ENCODE results near the gene SUSD3. TPM values are rescaled to one million over a fixed set of nuclear protein-coding genes. Genes with fewer than 3 reads are reported as not detected.
"Not testable (repeated sequence)": the region's sequence is repeated elsewhere in the genome, so short reads cannot be mapped to it uniquely, and the experiment has no call there.

The SUSD3 gene
- polyA plus RNA-seq (2013, experiment 1 of 2) = 2.0 TPM
- 2.7 TPM for polyA plus RNA-seq (2013, experiment 2 of 2)

- Histone ChIP-seq H3K4me3 (ENCODE audit: extremely low read depth, insufficient read depth, low read length, poor library complexity, severe bottlenecking) (peak within 1 kb of the TSS; percentile 31), H3K27ac (ENCODE audit: low read depth, low read length, severe bottlenecking) (no peak within 1 kb of the TSS), H3K36me3 (ENCODE audit: control insufficient read depth, insufficient read depth, low read length) (no peaks in the 10 kb centered on the region), H3K4me1 (ENCODE audit: control insufficient read depth, insufficient read depth, low read length, poor library complexity, severe bottlenecking) (peaks cover under 1% of the 10 kb centered on the region), H3K9me3 (ENCODE audit: control insufficient read depth, low read length) (no peaks in the 10 kb centered on the region)
- WGBS, 2 experiments (ENCODE audit: insufficient coverage in 2 of 2) = 3 to 5% methylated on average over 34 to 44 of the region's 55 CpGs
These were observed at the start of gene SUSD3 for GRCh38 chr9:93058355-93059010. SUSD3 (plus strand) TSS chr9:93058701; CDS start chr9:93058743, 42 bp downstream.

- no peak overlapping the region for H3K4me3 ChIP-seq (ENCODE audit: extremely low read depth, insufficient read depth, low read length, poor library complexity, severe bottlenecking)
- WGBS, 2 experiments (ENCODE audit: insufficient coverage in 2 of 2) = 87 to 88% methylated on average over 20 to 21 of the region's 21 CpGs
- no peaks in the 10 kb centered on the region for H3K9me3 ChIP-seq (ENCODE audit: control insufficient read depth, low read length)
- no peaks in the 10 kb centered on the region for H3K36me3 ChIP-seq (ENCODE audit: control insufficient read depth, insufficient read depth, low read length)
- no peaks in the 10 kb centered on the region for H3K4me1 ChIP-seq (ENCODE audit: control insufficient read depth, insufficient read depth, low read length, poor library complexity, severe bottlenecking)
- H3K27ac ChIP-seq (ENCODE audit: low read depth, low read length, severe bottlenecking) = no peak overlapping the region
These were observed 49.0 kb upstream of the SUSD3 start for GRCh38 chr9:93009337-93010015.

GRCh38 chr9:93010056-93010455 lies 48.4 kb upstream of the SUSD3 start:
- Histone ChIP-seq H3K36me3 (ENCODE audit: control insufficient read depth, insufficient read depth, low read length) (no peaks in the 10 kb centered on the region), H3K27ac (ENCODE audit: low read depth, low read length, severe bottlenecking) (no peak overlapping the region), H3K4me3 (ENCODE audit: extremely low read depth, insufficient read depth, low read length, poor library complexity, severe bottlenecking) (no peak overlapping the region), H3K4me1 (ENCODE audit: control insufficient read depth, insufficient read depth, low read length, poor library complexity, severe bottlenecking) (no peaks in the 10 kb centered on the region), H3K9me3 (ENCODE audit: control insufficient read depth, low read length) (no peaks in the 10 kb centered on the region)
- WGBS, 2 experiments (ENCODE audit: insufficient coverage in 2 of 2) = 81 to 92% methylated on average over 12 to 13 of the region's 13 CpGs

GRCh38 chr9:93010704-93011103 lies 47.8 kb upstream of the SUSD3 start:
- H3K4me1 ChIP-seq (ENCODE audit: control insufficient read depth, insufficient read depth, low read length, poor library complexity, severe bottlenecking) = no peaks in the 10 kb centered on the region
- H3K36me3 ChIP-seq (ENCODE audit: control insufficient read depth, insufficient read depth, low read length) = no peaks in the 10 kb centered on the region
- 79 to 92% methylated on average over 2 of the region's 4 CpGs for WGBS, 2 experiments (ENCODE audit: insufficient coverage in 2 of 2)
- no peak overlapping the region for H3K4me3 ChIP-seq (ENCODE audit: extremely low read depth, insufficient read depth, low read length, poor library complexity, severe bottlenecking)
- H3K27ac ChIP-seq (ENCODE audit: low read depth, low read length, severe bottlenecking) = no peak overlapping the region
- H3K9me3 ChIP-seq (ENCODE audit: control insufficient read depth, low read length) = no peaks in the 10 kb centered on the region

GRCh38 chr9:93011114-93011513 lies 47.4 kb upstream of the SUSD3 start:
- WGBS, 2 experiments (ENCODE audit: insufficient coverage in 2 of 2) = 89 to 91% methylated on average over 5 to 6 of the region's 8 CpGs
- Histone ChIP-seq H3K27ac (ENCODE audit: low read depth, low read length, severe bottlenecking) (no peak overlapping the region), H3K36me3 (ENCODE audit: control insufficient read depth, insufficient read depth, low read length) (no peaks in the 10 kb centered on the region), H3K4me1 (ENCODE audit: control insufficient read depth, insufficient read depth, low read length, poor library complexity, severe bottlenecking) (no peaks in the 10 kb centered on the region), H3K4me3 (ENCODE audit: extremely low read depth, insufficient read depth, low read length, poor library complexity, severe bottlenecking) (no peak overlapping the region), H3K9me3 (ENCODE audit: control insufficient read depth, low read length) (no peaks in the 10 kb centered on the region)

- no peaks in the 10 kb centered on the region for H3K9me3 ChIP-seq (ENCODE audit: control insufficient read depth, low read length)
- H3K4me1 ChIP-seq (ENCODE audit: control insufficient read depth, insufficient read depth, low read length, poor library complexity, severe bottlenecking) = no peaks in the 10 kb centered on the region
- no peak overlapping the region for H3K4me3 ChIP-seq (ENCODE audit: extremely low read depth, insufficient read depth, low read length, poor library complexity, severe bottlenecking)
- 94 to 96% methylated on average over 14 of the region's 14 CpGs for WGBS, 2 experiments (ENCODE audit: insufficient coverage in 2 of 2)
- H3K36me3 ChIP-seq (ENCODE audit: control insufficient read depth, insufficient read depth, low read length) = no peaks in the 10 kb centered on the region
- no peak overlapping the region for H3K27ac ChIP-seq (ENCODE audit: low read depth, low read length, severe bottlenecking)
These were observed 45.3 kb upstream of the SUSD3 start for GRCh38 chr9:93012963-93013855.

GRCh38 chr9:93013856-93014582 lies 44.5 kb upstream of the SUSD3 start:
- Histone ChIP-seq H3K9me3 (ENCODE audit: control insufficient read depth, low read length) (no peaks in the 10 kb centered on the region), H3K27ac (ENCODE audit: low read depth, low read length, severe bottlenecking) (no peak overlapping the region), H3K4me3 (ENCODE audit: extremely low read depth, insufficient read depth, low read length, poor library complexity, severe bottlenecking) (no peak overlapping the region), H3K36me3 (ENCODE audit: control insufficient read depth, insufficient read depth, low read length) (no peaks in the 10 kb centered on the region), H3K4me1 (ENCODE audit: control insufficient read depth, insufficient read depth, low read length, poor library complexity, severe bottlenecking) (no peaks in the 10 kb centered on the region)
- 86 to 91% methylated on average over 7 of the region's 13 CpGs for WGBS, 2 experiments (ENCODE audit: insufficient coverage in 2 of 2)

- not testable (repeated sequence) for H3K9me3 ChIP-seq (ENCODE audit: control insufficient read depth, low read length); H3K4me3 ChIP-seq (ENCODE audit: extremely low read depth, insufficient read depth, low read length, poor library complexity, severe bottlenecking); H3K36me3 ChIP-seq (ENCODE audit: control insufficient read depth, insufficient read depth, low read length); H3K27ac ChIP-seq (ENCODE audit: low read depth, low read length, severe bottlenecking); H3K4me1 ChIP-seq (ENCODE audit: control insufficient read depth, insufficient read depth, low read length, poor library complexity, severe bottlenecking)
- WGBS, 2 experiments (ENCODE audit: insufficient coverage in 2 of 2) = 76 to 91% methylated on average over 6 to 7 of the region's 10 CpGs
These were observed 43.3 kb upstream of the SUSD3 start for GRCh38 chr9:93015190-93015589.

- Histone ChIP-seq H3K4me3 (ENCODE audit: extremely low read depth, insufficient read depth, low read length, poor library complexity, severe bottlenecking) (no peak overlapping the region), H3K9me3 (ENCODE audit: control insufficient read depth, low read length) (no peaks in the 10 kb centered on the region), H3K27ac (ENCODE audit: low read depth, low read length, severe bottlenecking) (no peak overlapping the region), H3K36me3 (ENCODE audit: control insufficient read depth, insufficient read depth, low read length) (no peaks in the 10 kb centered on the region), H3K4me1 (ENCODE audit: control insufficient read depth, insufficient read depth, low read length, poor library complexity, severe bottlenecking) (no peaks in the 10 kb centered on the region)
- 93 to 98% methylated on average over 6 of the region's 9 CpGs for WGBS, 2 experiments (ENCODE audit: insufficient coverage in 2 of 2)
These were observed 40.9 kb upstream of the SUSD3 start for GRCh38 chr9:93017621-93018020.

- Histone ChIP-seq H3K36me3 (ENCODE audit: control insufficient read depth, insufficient read depth, low read length) (no peaks in the 10 kb centered on the region), H3K4me3 (ENCODE audit: extremely low read depth, insufficient read depth, low read length, poor library complexity, severe bottlenecking) (no peak overlapping the region), H3K9me3 (ENCODE audit: control insufficient read depth, low read length) (no peaks in the 10 kb centered on the region), H3K27ac (ENCODE audit: low read depth, low read length, severe bottlenecking) (no peak overlapping the region), H3K4me1 (ENCODE audit: control insufficient read depth, insufficient read depth, low read length, poor library complexity, severe bottlenecking) (no peaks in the 10 kb centered on the region)
- 89 to 93% methylated on average over 8 of the region's 11 CpGs for WGBS, 2 experiments (ENCODE audit: insufficient coverage in 2 of 2)
These were observed 38.4 kb upstream of the SUSD3 start for GRCh38 chr9:93020151-93020550.

Data from mesodermal cell (in vitro differentiated cells).